Endothelial cell (in vitro differentiated cells): ENCODE results near the gene INIP. TPM values are rescaled to one million over a fixed set of nuclear protein-coding genes. Genes with fewer than 3 reads are reported as not detected.

Experiments
- DNase-seq: peaks from one replicate; pipeline ENCODE4 v3.0.0; 2021; ENCODE audit warnings: low spot score
- H3K27ac Mint-ChIP-seq: one replicate; pipeline ENCODE4 v1.8.0; 2021; ENCODE audit warnings: mixed read lengths, inconsistent platforms; ENCODE audit not compliant: unreplicated experiment
- H3K27me3 Mint-ChIP-seq: one replicate; pipeline ENCODE4 v1.8.0; 2021; ENCODE audit warnings: mild to moderate bottlenecking, moderate library complexity, mixed read lengths, inconsistent platforms; ENCODE audit not compliant: unreplicated experiment
- H3K36me3 Mint-ChIP-seq: one replicate; pipeline ENCODE4 v1.8.0; 2021; ENCODE audit warnings: mild to moderate bottlenecking, low read depth, mixed read lengths, inconsistent platforms; ENCODE audit not compliant: unreplicated experiment
- H3K4me1 Mint-ChIP-seq: one replicate; pipeline ENCODE4 v1.8.0; 2021; ENCODE audit warnings: mild to moderate bottlenecking, mixed read lengths, inconsistent platforms; ENCODE audit not compliant: unreplicated experiment
- H3K4me3 Mint-ChIP-seq: one replicate; pipeline ENCODE4 v1.8.0; 2021; ENCODE audit warnings: mild to moderate bottlenecking, mixed read lengths, inconsistent platforms; ENCODE audit not compliant: unreplicated experiment
- H3K9me3 Mint-ChIP-seq: one replicate; pipeline ENCODE4 v1.8.0; 2021; ENCODE audit warnings: mixed read lengths, inconsistent platforms; ENCODE audit not compliant: unreplicated experiment
- CTCF ChIP-seq: fragments of 200-600 bp; sonication (generic); IDR thresholded peaks from one replicate; pipeline ENCODE4 v1.5.0; 2021; ENCODE audit warnings: antibody characterized with exemption; ENCODE audit not compliant: unreplicated experiment
- long read RNA-seq: library from polyadenylated mRNA; unstranded; transcript quantifications from one replicate; pipeline ENCODE4 v2.0.0, GENCODE V29; 2020; ENCODE audit not compliant: unreplicated experiment
- total RNA-seq: library from RNA; stranded (reverse); fragmentation: NEBNext Ultra II Directional; extraction: Animal tissue kit (Norgen Biotek cat#: 25700); gene quantifications from one replicate; pipeline ENCODE4 v1.2.1, GENCODE V29; 2021; ENCODE audit not compliant: unreplicated experiment

Gene INIP
- total RNA-seq: 20.8 TPM
- long read RNA-seq, full-length matches to known transcripts: 5 of 12 reads
- long read RNA-seq, partial matches to known transcripts: 0 of 12 reads
- long read RNA-seq, other reads (novel, unspliced or antisense): 7 of 12 reads

DNA sequence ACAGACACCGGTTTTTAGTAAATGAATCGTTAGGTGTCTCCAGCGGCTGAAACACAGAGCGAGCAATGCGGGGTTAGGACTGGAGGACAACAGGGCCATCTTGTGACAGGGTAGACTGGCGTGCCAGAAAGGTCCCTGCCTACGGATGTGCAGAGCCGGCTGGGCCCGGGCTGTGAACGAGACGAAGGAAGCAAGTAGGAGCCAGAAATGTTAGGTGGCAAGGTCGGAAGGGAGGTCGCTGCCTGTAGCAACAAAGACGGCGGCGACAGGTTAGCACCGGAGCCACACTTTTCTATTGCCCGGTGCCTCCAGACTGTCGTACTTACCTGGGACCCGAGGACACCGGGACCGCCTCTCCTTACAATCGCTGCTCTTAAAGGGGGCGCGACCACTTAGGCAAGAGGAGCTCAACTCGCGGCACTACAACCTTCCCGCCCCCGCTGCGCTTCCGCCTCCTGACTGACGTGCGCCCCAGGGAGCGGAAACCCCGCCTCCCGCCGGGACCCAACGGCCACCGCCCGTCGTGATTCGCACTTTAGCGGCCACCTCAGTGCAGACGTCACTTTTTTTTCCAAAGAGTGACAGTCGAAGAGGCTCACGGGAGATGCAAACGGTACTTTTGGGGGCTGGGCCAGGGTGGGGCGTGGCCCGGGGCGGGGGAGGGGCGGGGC lies at the start of gene INIP:
TSS of gene INIP (minus strand) at position 457 of the 671 bp plus-strand sequence. CDS start 1,632 bp downstream, outside the sequence.
- Mint-ChIP-seq H3K4me1 (peaks cover 3% of the 10 kb centered on the region), H3K27ac (peak within 1 kb of the TSS; percentile 98), H3K27me3 (peaks cover 5% of the 10 kb centered on the region), H3K9me3 (no peaks in the 10 kb centered on the region), H3K36me3 (no peaks in the 10 kb centered on the region), H3K4me3 (peak within 1 kb of the TSS; percentile 98)
- no peak for TF ChIP-seq CTCF
- DNase-seq: peak; percentile 96

DNA sequence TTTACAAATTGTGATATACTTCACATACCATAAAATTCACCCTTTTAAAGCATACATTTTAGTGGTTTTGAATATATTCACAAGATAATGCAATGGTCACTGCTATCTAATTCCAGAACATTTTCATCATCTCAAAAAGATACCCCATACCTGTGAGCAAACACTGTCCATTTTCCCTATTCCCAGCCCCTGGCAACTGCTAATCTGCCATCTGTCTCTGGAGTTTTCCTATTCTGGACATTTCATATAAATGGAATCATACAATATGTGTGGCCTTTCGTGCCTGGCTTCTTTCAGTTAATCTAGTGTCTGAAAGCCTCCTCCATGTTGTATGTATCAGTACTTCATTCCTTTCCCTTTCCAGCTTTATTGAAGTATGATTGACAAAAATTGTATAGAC lies 47.4 kb upstream of the INIP start:
- Mint-ChIP-seq H3K27me3 (peaks cover 6% of the 10 kb centered on the region), H3K36me3 (peaks cover 8% of the 10 kb centered on the region), H3K9me3 (no peaks in the 10 kb centered on the region), H3K27ac (no peak overlapping the region), H3K4me3 (no peak overlapping the region), H3K4me1 (no peaks in the 10 kb centered on the region)
- no peak for DNase-seq
- TF ChIP-seq CTCF: no peak

DNA sequence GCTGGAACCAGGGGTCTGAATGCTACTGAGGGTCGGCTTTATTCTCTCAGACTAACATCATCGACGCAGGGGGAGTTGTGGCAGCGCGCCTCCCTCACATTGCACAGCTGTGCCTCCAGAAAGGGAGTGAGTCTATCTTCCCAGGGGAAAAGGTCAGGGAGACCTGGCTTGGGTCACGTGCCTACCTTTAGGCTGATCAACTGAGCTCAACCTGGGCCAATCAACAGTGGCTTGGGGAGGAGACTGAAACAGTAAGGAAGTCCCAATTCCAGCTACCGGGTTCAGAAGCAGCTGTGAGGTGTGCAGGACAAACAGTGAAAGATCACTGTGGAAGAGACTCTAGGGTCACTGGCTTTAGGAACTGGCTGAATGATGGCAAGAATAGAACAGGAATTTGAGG lies 46.9 kb upstream of the INIP start:
- no peak for DNase-seq
- Mint-ChIP-seq H3K27ac (no peak overlapping the region), H3K4me3 (no peak overlapping the region)

DNA sequence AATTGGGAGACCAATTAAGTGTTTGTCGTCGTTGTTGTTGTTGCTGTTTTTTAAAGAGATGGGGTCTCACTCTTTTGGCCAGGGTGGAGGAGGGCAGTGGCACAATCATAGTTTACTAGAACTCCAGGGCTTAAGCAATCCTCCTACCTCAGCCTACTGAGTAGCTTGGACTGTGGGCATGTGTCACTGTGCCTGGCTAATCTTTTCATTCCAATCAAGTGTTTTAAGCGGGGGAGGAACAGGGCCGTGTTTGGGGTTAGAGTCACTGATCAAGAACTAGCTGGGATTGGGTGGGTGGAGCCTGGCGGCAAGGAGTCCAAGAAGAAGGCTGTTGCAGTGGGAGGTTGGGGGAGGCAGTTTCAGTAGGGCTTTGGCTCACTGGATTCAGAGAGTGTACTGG lies 46.4 kb upstream of the INIP start:
- TF ChIP-seq CTCF: no peak
- Mint-ChIP-seq H3K4me1 (no peaks in the 10 kb centered on the region), H3K36me3 (peaks cover 3% of the 10 kb centered on the region), H3K27me3 (peaks cover 4% of the 10 kb centered on the region), H3K4me3 (no peak overlapping the region), H3K9me3 (no peaks in the 10 kb centered on the region), H3K27ac (no peak overlapping the region)
- no peak for DNase-seq

More for the DNA sequence above, 46.9 kb upstream of the INIP start:
- Mint-ChIP-seq H3K4me1 (no peaks in the 10 kb centered on the region), H3K36me3 (peaks cover 8% of the 10 kb centered on the region), H3K9me3 (no peaks in the 10 kb centered on the region), H3K27me3 (peaks cover 5% of the 10 kb centered on the region)
- TF ChIP-seq CTCF: no peak
